NCI-H2107 (cell line): ENCODE measurements around the gene BMPR1B.

Source experiments
- DNase-seq: peaks from one replicate; lab custom pipeline; 2025; lab: John Stamatoyannopoulos, UW

BMPR1B gene

GRCh38 chr4:94757192-94758140 is at the start of gene BMPR1B:
Gene BMPR1B, plus strand, starts transcription at chr4:94757955. Its CDS starts 346,470 bp downstream, at chr4:95104425.
- DNase-seq = no peak

DNA sequence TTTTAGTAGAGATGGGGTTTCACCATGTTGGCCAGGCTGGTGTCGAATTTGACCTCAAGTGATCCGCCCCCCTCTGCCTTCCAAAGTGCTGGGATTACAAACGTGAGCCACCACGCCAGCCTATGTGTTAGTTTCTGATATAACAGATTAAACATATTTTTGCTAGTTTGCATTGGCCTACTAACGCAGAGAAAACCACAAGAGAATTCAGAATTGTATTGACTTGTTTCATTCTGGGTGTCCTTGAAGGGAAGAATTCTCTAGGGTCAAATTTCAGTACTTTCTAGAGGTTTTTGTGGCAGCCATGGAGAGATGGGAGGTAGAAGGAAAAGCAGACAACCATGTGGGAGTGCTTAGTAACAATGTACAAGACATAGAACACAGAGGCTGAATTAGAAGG is 46.1 kb upstream of the BMPR1B start:
- no peak for DNase-seq

GRCh38 chr4:94714365-94715160 is 43.2 kb upstream of the BMPR1B start:
- no peak for DNase-seq

- DNase-seq = no peak
Measured at GRCh38 chr4:94715726-94716125, 42.0 kb upstream of the BMPR1B start.

DNA sequence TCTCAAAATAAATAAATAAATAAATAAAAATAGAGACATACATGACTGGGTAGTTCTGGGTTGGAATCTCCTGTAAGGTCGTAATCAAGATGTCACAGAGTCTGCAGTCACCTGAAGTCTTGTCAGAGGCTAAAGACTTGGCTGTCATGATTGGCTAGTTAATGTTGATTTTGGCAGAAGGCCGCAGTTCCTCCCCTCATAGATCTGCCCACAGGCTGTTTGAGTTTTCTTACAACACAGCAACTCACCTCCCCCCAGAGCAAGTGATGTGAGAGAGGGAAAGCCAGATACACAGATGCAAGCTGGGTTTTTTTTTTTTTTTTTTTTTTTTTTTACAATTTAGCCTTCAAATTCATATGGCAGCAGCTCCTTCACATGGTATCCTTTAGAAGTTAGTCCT is 36.4 kb upstream of the BMPR1B start:
- DNase-seq = no peak

- DNase-seq = no peak
Measured at GRCh38 chr4:94722270-94722669, 35.5 kb upstream of the BMPR1B start.

DNA sequence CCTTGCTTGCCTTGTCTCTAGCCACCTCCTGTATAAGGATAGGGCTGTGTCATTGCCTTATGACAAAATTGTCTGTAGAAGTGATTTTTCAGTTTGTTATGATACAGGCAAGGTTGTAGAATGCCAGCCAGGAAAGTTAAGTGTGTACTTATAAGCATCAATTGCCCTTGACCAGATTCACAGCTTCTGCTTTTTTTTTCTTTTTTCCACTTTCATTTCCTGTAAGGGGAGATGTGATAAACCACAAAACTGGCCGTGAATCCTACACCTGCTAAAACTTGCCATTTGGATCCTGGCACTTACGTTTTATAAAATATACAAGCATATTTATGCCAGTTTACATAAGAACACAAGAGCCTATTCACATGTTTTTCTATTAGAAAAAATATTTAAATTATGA is 35.0 kb upstream of the BMPR1B start:
- DNase-seq = no peak

GRCh38 chr4:94724016-94724790 is 33.6 kb upstream of the BMPR1B start:
- no peak for DNase-seq

DNA sequence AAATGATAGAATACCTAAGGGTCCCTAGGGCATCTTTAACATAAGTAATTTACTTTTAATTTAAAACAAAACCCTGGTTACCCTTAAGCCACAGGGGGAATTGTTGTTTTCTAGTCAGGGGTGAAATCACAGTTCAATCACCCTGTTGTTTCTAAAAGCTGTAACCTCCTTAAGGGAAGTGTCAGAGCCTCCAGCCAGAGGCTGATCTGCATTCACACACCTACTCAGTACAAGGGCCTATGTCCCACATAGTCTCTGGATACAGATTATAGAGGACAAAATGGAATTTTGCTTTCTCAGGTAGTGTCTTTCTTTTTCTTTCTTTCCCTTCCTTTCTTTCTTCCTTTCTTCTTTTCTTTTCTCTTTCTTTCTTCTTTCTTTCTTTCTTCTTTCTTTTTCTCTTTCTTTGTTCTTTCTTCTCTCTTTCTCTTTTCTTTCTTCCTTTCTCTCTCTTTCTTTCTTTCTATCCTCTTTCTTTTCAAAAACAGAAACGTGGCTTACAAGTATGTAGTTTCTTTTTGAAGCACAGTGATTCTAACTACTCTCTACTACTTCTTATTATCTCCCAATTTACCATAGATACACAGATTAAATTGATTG is 31.1 kb upstream of the BMPR1B start:
- no peak for DNase-seq

DNA sequence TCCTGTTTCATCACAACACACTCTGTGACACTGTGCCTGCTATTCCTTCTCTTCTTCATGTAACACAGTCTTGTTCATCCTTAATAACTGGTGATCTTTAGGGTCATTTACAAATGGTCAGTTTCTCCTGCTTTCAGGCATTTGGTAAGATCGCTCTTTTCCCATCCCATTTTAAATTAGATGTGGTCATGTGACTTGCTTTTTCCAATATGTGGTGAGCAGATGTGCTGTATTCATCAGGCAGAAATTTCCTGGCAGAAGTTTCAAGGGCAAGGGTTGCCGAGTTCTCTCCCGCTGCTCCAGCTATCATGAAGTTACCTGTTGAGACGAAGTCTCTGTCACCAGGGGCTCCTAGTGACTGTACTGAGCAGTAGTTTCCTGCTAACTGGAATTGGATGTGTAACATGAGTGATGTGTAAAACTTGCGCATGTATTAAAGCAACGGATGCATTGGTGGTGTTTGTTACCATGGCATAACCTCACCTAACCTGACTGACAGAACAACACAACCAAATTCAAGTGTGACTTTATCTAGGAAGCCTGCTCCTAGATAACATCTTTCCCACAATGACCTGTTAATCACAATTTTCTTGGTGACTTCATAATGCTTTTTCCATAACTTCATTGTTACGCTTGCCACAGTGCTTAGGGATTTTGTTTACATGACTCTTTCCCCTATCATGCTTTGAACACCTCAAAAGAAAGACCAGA is 29.5 kb upstream of the BMPR1B start:
- no peak for DNase-seq

- DNase-seq = no peak
Measured at GRCh38 chr4:94732358-94732698, 25.4 kb upstream of the BMPR1B start.

GRCh38 chr4:94739741-94740140 is 18.0 kb upstream of the BMPR1B start:
- DNase-seq = no peak

- no peak for DNase-seq
Measured at GRCh38 chr4:94741304-94741703, 16.5 kb upstream of the BMPR1B start.

DNA sequence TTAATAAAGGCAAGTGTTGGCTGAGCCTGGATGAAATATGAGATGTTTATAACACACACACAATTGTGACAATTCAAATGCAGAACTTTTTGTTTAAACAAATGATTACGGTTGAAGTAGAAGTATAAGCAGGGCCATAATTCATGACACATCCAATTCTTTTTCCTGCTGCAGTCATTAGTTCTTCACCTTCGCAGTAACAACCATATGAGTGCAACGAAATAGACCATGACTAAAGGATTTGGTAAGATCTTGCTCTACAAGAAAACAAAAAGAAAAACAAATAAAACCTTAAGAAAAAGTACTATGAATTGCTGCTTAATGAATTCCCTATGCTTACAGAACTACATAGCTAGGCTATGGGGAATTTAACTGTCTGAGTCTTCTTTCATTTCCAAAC is 13.9 kb upstream of the BMPR1B start:
- DNase-seq = no peak

DNA sequence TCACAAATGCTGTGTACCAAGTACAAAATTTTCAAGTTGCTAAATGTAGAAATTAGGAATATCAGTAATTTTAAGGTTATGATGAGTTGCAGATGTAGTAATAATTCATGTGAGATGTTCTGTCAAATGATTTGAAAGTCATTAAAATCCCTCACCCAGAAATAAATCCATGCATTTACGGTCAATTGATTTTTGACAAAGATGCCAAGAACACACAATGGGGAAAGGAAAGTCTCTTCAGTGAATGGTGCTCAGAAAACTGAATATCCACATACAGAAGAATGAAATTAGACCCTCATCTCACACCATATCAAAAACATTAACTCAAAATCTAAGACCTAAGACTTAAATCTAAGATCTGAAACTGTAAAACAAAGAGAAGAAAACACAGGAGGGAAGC is 12.9 kb upstream of the BMPR1B start:
- no peak for DNase-seq

- no peak for DNase-seq
Measured at GRCh38 chr4:94746746-94747145, 11.0 kb upstream of the BMPR1B start.

DNA sequence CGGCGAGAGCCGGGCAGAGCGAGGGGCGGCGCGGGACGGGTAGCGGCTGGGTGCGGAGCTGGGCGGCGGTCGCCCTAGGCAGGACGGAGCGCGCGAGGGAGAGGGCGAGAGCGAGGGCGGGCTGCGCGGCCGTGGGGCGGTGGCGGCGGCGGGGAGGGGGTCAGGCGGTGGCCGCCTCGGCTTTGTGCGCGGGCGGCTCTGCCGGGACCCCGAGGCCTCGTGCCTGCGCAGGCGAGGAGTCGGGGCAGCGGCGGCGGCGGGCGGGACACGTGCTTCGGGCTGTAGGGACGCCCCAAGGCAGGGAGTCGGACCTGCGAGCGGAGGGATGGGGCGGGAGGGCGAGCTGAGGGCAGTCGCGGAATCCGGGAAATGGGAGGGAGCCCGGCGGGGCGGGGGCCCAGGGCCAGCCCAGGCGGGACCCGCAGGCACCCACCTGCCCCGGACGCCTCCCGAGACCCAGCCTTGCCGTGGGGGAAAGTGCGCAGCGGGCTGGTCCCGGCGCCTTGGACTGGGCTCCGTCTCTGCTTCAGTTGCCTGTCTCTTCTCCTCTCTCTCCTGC is 465 bp downstream of the BMPR1B start:
- no peak for DNase-seq

DNA sequence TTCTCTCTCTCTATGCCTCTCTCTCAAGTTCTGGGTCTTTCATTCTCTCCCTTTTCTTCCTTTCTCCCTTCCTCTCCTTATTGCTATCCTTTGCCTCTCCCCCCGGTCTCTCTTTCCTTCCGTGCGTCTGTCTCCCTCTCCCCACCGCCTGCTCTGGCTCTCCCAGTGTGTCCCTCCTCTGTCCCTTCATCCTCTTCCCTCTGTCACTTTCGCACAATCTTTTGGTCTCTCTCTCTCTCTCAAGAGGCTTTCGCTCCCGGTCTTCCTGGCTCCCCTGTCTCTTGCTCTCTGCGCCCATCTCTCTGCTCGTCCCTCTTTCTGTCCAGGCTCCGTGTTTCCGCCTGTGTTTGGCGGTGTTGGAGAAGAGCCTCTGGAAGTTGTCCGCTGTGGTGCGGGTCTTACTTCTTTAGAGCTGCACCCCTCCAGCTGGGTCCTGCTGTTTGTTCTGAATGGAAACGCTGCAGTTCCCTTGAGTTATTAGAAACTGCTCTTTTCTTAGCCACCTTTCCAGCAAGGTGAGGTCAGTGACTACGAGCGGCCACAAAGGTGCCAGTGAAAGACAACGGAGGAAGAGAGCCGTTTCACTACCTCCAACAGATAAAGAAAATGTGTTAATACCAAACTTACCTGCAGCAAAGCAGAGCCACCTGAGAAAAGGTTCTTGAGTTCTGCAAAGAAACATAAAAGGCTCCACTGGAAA is 1.1 kb downstream of the BMPR1B start:
- DNase-seq = no peak

- DNase-seq = no peak
Measured at GRCh38 chr4:94759767-94760211, 2.0 kb downstream of the BMPR1B start.

GRCh38 chr4:94762326-94762725 is 4.6 kb downstream of the BMPR1B start:
- no peak for DNase-seq
